Glutamatergic neuron (in vitro differentiated cells): ENCODE results near the gene PPP6R2. TPM values are rescaled to one million over a fixed set of nuclear protein-coding genes. Genes with fewer than 3 reads are reported as not detected.

Source experiments
- DNase-seq: peaks from one replicate; pipeline ENCODE4 v3.0.0; 2022
- H3K27ac Mint-ChIP-seq: one replicate; pipeline ENCODE4 v1.8.0; 2020; ENCODE audit warnings: mild to moderate bottlenecking, mixed read lengths, inconsistent platforms; ENCODE audit not compliant: unreplicated experiment
- H3K27me3 Mint-ChIP-seq: one replicate; pipeline ENCODE4 v1.8.0; 2020; ENCODE audit warnings: mild to moderate bottlenecking, moderate library complexity, mixed read lengths, inconsistent platforms; ENCODE audit not compliant: unreplicated experiment
- H3K36me3 Mint-ChIP-seq: one replicate; pipeline ENCODE4 v1.8.0; 2020; ENCODE audit warnings: mild to moderate bottlenecking, mixed read lengths, inconsistent platforms; ENCODE audit not compliant: unreplicated experiment
- H3K4me1 Mint-ChIP-seq: one replicate; pipeline ENCODE4 v1.8.0; 2020; ENCODE audit warnings: mild to moderate bottlenecking, low read depth, mixed read lengths, inconsistent platforms; ENCODE audit not compliant: unreplicated experiment
- H3K4me3 Mint-ChIP-seq: one replicate; pipeline ENCODE4 v1.8.0; 2020; ENCODE audit warnings: mild to moderate bottlenecking, mixed read lengths, inconsistent platforms; ENCODE audit not compliant: unreplicated experiment
- H3K9me3 Mint-ChIP-seq: one replicate; pipeline ENCODE4 v1.8.0; 2020; ENCODE audit warnings: mild to moderate bottlenecking, moderate library complexity, mixed read lengths, inconsistent platforms; ENCODE audit not compliant: unreplicated experiment
- CTCF ChIP-seq: fragments of 200-600 bp; sonication (generic); IDR thresholded peaks from one replicate; pipeline ENCODE4 v1.5.0; 2021; ENCODE audit not compliant: partially characterized antibody, unreplicated experiment
- total RNA-seq: library from RNA; stranded (reverse); fragmentation: NEBNext Ultra II Directional; extraction: Animal tissue kit (Norgen Biotek cat#: 25700); gene quantifications from one replicate; pipeline ENCODE4 v1.2.1, GENCODE V29; 2021; ENCODE audit not compliant: unreplicated experiment

PPP6R2 gene
- total RNA-seq, 1 donor from 2014 or later: 122 TPM

DNA sequence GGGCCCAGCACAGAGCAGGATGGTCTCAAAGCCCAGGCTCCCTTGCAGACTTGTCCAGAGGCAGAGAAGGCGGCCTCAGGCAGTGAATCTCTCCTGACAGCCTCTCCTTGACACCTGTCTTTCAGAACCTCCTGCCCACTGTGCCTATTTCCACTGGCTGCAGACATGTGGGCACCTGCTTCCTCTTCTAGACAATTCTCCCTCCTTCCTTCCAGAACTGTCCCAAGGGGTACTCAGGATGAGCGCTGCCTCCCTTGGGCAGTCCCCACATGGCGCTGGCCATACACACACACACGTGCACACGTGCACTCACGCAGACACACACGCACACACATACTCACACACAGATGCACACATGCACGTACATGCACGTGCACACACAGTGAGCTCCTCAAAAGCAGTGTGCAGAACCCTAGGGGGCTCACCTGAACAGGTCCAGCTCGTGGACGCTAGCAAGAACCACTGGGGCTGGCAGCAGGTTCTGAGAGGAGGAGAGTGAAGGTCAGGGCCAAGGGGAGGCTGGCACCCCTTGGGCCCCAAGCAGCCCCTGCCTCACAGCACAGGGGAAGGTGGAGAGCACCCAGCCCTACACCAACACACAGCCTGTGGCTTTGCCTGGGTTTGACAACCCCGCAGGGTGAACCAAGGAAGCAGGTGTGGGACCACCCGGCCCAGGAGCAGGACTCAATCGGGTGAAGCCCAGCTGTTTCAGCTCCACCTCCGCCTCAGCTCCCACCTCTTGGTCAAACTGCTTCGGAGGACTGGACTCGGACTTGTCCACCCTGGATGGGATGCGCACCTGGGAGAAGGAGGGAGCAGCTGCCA is 27.6 kb upstream of the PPP6R2 start:
- peak overlapping the region; percentile 79 for H3K27ac Mint-ChIP-seq

DNA sequence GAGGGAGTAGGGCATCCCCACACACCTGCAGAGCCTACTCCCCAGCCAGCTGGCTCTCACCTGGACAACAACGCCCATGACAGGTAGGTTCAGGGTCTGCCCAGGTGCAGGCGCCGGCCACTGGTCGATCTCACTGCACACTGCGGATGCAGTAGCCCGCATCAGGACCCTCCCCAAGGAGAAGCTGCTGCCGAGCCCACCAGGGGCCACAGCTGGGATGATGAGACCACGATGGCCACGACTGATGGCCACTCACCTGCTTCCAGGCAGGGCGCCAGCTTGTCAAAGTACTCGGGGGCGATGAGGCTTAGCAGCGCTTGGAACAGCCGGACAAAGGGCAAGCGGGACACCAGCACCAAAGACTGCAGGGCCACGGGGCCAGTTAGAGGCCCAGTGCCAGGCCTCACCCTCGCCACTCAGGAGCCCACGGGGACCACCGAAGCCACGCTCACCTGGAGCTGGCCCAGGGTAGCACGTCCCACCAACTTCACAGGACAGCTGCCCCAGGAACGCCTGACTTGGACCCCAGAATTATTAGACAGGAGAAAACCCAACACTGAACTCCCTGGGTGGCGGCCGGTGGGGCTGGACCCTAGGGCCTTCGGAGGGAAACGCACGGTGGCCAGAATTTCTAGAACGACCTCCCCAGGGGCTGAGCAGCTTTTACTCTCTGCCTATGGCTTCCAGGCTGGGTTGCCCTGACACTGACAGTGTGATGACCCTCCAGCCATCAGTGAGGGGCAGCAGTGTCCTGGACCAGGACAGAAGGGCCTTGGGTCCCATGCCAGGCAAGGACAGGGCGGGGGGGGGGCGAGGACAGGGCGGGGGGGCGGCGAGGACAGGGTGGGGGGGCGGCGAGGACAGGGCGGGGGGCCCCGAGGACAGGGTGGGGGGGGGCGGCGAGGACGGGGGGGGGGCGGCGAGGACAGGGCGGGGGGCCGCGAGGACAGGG is 26.7 kb upstream of the PPP6R2 start:
- DNase-seq: peak; percentile 40
- H3K9me3 Mint-ChIP-seq: peaks cover 4% of the 10 kb centered on the region

More for the DNA sequence above, 27.6 kb upstream of the PPP6R2 start:
- H3K9me3 Mint-ChIP-seq: peaks cover 4% of the 10 kb centered on the region
- TF ChIP-seq CTCF: no peak
- peak overlapping the region; percentile 38 for H3K4me3 Mint-ChIP-seq
- no peaks in the 10 kb centered on the region for H3K36me3 Mint-ChIP-seq
- peaks cover 12% of the 10 kb centered on the region for H3K4me1 Mint-ChIP-seq
- DNase-seq: peak; percentile 16
- H3K27me3 Mint-ChIP-seq: peaks cover 8% of the 10 kb centered on the region

DNA sequence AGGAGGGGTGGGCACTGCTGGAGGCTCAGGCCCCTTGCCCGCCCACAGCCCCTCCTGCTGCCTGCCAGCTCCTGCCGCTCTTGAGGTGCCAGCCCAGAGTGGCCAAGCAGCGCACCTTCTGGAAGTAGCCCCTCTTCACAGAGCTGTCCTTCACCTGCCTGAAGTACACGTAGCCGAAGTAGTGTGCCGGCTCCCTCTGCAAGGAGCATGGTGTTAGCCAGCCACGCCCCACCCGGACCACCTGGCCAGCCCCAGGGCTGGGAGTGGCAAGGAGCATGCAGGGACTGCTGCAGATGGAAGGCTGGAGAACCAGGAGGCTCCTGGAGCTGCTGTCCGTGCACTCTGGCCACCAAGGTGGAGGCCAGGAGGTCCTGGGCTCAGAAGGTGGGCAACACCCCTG is 25.9 kb upstream of the PPP6R2 start:
- peaks cover 4% of the 10 kb centered on the region for H3K9me3 Mint-ChIP-seq
- H3K27me3 Mint-ChIP-seq: peaks cover 10% of the 10 kb centered on the region
- H3K36me3 Mint-ChIP-seq: no peaks in the 10 kb centered on the region
- TF ChIP-seq CTCF: no peak
- no peak overlapping the region for H3K27ac Mint-ChIP-seq
- peak; percentile 28 for DNase-seq
- no peak overlapping the region for H3K4me3 Mint-ChIP-seq
- peaks cover 12% of the 10 kb centered on the region for H3K4me1 Mint-ChIP-seq

More for the DNA sequence above, 26.7 kb upstream of the PPP6R2 start:
- H3K27me3 Mint-ChIP-seq: peaks cover 8% of the 10 kb centered on the region
- no peak overlapping the region for H3K27ac Mint-ChIP-seq
- no peaks in the 10 kb centered on the region for H3K36me3 Mint-ChIP-seq
- TF ChIP-seq CTCF: no peak
- H3K4me3 Mint-ChIP-seq: no peak overlapping the region
- peaks cover 12% of the 10 kb centered on the region for H3K4me1 Mint-ChIP-seq

DNA sequence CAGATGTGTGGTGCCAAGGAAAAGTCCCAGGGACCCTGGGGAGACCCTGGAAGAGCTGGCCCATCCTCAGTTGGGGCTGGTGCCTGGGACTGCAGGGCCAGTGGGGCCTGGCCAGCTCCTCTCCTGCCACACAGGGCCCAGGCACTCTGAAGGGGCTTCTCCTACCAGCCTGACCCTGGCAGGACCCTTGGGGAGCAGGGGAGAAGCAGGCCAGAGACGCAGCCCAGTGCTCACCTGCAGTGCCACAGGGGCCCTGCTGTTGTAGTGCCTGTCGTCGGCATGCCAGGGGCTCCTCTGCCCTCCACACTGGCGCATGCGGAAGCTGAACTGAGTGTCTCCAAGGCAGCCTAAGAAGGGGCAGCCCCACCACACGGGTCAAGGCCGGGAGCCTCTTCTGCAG is 25.5 kb upstream of the PPP6R2 start:
- Mint-ChIP-seq H3K27ac (no peak overlapping the region), H3K4me1 (peaks cover 12% of the 10 kb centered on the region), H3K36me3 (no peaks in the 10 kb centered on the region), H3K27me3 (peaks cover 10% of the 10 kb centered on the region), H3K4me3 (no peak overlapping the region), H3K9me3 (peaks cover 4% of the 10 kb centered on the region)
- DNase-seq: no peak
- TF ChIP-seq CTCF: no peak
